A204.1 (cell line): ENCODE results near the gene MSMP.

Source experiments
- FAIRE-seq: peaks from 2 replicates; lab custom pipeline; 2012; peaks lifted over from hg19 to GRCh38; lab: Jason Lieb, UNC

The MSMP gene

GRCh38 chr9:35754264-35754663 is at the start of gene MSMP:
Gene MSMP, minus strand, starts transcription at chr9:35754276. Its CDS starts 147 bp downstream, at chr9:35754129.
- FAIRE-seq = no peak

DNA sequence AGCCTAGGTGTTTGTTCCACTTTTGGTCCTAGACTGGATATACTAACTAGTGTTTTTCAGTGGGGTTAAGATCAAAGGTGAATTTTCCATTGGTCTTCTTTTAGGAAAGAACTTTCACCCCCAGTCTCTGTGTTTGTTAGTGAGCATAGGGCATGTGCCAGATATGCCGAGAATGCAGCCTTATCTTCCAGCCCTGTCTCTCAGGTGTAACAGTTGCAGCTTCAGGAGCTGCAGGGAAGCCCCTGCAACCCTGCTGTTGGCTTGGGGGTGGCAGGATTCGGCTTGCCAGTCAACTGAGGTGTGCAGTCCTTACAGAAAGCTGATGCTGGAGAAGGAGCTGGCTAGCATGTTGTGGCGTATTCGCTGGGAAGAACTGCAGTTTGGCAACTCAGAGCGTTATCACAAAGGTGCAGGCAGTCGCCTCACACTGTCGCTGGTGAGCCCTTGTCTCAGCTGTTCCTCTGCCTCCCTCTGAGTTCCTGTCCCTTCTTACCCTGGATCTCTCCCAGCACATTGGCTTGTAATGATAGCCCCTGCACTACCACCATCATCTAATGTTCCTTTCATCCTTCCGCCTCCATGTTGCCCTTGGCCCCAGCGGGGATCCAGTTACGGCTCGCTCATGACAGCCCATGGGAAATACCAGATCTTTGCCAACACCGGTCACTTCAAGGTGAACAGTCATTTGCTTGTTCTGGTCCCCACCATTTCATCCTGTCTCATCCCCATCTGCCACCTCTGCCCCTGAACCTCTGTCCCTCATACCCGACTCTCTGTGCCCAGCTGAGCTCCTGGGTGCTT is 47.5 kb upstream of the MSMP start:
- FAIRE-seq = no peak

DNA sequence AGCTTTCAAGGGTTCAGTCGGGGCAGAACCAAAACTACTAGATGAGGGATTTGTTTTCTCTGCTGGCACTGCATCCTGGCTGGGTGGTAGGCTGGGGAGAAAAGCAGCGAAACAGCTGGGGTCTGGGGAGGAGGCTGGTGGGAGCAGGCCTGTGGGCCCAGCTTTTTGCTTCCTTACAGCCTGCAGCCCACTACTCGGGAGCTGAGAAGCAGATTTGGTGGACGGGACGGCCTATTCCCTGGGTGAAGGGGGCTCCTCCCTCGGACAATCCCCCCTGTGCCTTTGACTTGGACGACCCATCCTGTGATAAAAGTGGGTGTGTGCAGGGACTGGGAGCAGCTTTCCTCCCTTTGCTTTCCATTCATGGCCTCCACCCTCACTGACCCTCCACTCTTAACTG is 46.5 kb upstream of the MSMP start:
- FAIRE-seq = no peak

DNA sequence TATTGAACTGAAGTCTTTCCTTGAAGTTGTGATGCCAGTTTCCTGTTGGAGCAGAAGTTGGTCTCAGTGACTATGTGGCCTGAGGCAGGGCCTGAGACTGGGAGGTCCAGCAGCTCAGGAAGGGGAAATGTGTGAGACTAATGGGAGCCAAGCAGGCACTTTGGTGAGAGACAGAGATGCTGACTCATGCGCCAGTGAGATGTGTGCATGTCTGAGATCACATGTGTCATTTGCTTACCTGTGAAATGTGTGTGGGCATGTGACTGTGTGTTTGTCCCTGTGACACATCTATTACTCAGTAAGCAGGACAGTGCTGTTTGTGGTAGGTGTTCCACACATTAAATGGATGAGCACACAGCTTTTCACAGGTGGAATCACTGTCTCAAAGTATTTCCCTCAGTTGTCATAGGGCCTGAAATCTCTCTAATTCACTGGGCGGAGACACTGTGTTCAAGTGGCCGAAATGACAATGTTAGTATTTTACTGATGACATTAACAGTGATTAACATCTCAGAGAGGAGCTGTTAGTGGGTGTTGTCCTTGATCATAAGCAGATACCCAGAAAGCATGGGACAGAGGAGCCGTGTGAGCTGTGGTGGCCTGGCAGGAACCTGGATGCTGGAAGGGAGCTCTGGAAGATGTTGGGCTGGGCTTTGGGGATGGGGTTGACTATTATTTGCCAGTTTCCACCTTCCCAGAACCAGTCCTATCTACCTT is 44.7 kb upstream of the MSMP start:
- FAIRE-seq = no peak

DNA sequence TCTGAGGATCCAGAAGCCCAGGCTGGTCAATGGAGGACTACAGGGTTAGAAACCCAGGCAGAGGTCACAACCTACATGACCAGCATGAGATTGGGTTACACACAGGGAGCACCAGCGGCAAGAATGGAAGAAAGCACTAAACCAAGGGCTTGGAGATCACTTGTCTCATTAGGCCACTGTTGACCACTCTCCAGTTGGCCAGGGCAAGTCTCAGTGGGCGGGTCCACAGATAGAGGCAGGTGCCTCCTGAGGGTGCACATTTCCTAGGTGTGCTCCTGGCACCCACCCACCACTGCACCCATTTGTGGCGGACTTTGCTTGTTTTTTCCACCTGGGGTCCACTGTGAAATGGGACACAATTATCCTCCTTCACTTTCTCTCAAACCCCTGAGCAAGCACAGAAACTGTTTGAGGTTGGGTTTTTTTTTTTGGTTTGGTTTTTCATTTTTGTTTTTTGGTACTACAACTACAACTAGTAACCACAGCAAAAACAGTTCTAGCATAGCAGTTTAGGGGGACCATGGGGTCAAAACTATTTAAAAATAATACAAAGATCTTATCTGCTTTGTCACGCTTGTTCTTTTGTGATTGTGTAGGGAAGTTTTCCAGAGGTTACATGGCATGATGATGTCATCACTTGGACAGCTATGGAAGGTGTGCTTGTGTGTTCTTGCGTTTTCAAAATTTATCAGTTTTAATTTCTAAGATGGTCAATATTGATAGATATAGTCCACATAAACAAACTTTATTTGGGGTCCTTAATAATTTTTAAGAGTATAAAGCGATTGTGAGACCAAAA is 43.4 kb upstream of the MSMP start:
- FAIRE-seq = no peak

GRCh38 chr9:35795695-35796094 is 41.6 kb upstream of the MSMP start:
- FAIRE-seq = no peak

DNA sequence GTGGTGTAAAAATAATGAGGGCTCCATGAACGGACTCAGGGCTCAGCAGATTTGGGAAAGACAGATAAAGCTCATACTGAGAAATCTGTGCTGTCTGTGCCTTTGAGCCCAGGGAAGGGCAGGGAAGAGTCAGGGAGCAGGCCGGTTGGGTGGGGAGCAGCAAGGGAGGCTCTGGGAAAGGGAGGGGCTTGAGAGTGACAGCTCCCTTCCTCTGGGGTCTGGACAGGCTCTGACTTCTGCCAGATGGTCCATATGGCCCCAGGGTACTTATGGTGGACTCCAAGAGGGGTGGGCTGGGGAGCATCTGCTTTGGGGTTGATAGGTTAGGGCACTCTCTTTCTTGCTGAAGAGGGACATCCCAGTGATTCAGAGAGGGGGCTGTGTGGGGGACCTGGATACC is 39.4 kb upstream of the MSMP start:
- FAIRE-seq = no peak

- no peak for FAIRE-seq
Measured at GRCh38 chr9:35792826-35793225, 38.8 kb upstream of the MSMP start.

- FAIRE-seq = no peak
Measured at GRCh38 chr9:35792024-35792813, 38.1 kb upstream of the MSMP start.

DNA sequence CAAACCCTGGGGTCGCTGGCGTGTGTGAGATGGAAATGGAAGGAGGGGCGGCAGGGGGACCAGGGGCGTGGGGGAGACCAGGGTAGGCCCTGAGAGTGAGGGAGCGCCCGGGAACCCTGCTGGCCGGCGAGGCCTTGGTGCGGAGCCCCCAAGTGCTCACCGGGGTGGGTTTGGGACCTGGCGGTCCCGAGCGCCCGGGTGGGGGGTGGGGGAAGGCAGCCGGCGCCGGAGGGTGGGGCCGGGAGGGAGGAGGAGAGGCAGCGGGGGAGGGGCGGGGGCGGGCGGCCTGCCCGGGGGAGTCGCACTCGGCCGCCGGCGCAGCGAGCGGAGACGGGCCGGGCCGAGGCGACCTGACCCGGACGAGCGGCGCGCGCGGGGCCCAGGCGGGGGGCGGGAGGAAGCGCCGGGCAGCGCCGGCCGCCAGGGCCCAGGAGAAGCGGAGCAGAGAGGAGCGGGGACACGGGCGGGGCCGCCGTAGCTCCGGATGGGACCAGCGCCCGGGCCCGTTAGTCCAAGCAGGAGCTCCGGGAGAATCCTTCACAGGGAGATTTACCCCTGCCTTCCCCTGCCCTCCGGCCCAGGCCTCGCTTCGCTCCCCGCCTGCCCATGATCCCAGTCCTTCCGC is 37.3 kb upstream of the MSMP start, which contains the start of gene NPR2:
TSS of gene NPR2 (plus strand) at position 295 of the 625 bp plus-strand sequence. CDS start 818 bp downstream, outside the sequence.
- no peak for FAIRE-seq

DNA sequence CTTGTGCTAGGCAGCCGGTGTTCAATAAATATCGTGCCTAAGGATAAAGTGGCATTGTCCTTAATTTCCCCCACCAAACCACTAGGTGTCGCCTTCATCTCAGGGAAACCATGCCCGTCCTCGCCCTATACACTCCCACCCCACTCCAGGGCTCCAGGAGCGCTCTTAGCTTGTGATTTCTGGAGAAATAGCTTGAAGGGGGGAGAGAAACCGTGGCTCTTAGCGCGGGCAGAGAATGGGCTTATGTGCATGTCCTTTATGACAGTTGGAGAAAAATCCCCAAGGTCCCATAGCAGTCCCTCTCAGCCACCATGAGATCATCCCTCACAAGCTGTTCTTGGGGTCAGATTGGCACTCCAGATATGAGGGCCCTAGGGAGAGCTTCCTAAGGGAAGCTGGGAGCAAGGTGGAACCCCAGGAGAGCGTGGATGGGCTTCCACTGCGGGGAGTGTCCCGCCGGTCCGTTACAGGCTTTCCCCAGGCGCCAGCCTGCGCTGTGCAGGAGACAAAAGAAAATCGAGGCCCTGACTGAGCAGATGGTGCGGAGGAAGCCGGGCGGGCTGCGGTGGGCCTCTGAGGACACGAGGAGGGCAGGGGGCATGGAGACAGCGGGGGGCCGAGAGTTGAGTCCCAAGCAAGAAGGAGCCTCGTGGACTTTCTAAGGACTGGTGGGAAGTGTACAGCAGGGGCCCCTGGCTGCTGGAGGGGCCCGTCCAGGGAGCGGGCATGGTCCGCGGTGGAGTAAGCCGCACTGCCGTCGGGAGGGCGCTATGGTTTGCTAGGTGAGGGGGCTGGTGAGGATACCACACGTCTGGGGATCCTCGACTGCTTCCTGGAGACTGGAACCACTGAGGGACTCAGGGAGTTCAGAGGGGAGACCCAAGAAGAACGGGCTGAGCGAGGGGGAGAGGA is 36.6 kb upstream of the MSMP start:
- peak; percentile 95 for FAIRE-seq

- no peak for FAIRE-seq
Measured at GRCh38 chr9:35790025-35790384, 35.9 kb upstream of the MSMP start.

GRCh38 chr9:35789541-35789940 is 35.5 kb upstream of the MSMP start:
- FAIRE-seq = no peak

DNA sequence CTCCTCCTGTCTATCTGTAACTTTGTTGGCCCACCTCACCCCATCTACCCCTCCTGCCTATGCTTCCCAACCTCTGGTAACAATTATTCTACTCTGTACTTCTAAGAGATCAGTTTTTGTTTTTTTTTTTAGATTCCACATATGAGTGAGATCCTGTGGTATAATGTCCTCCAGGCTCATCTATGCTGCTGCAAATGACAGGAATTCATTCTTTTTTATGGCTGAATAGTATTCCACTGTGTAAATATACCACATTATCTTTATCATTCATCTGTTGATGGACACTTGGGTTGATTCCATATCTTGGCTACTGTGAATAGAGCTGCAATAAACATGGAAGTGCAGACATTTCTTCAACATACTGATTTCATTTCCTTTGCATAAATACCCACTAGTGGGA is 29.3 kb upstream of the MSMP start:
- FAIRE-seq = no peak

- no peak for FAIRE-seq
Measured at GRCh38 chr9:35781066-35781465, 27.0 kb upstream of the MSMP start.

DNA sequence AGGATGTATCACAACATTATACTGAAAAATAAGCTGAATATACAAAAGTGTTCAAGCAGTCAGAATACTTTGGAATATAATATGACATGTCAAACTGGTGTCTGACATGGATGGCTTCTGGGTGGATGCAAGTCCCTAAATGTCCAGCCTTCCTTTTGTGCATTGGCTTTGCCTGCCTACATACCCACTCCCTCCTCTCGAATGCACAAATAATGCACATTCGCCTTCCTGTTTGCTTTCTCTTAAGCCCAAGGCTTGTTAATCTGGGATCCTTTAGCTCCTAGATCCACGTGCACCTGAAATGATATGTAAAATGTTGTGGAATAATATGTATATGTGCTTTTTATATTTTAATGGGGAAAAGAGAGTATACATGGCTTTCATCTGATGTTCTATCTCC is 24.4 kb upstream of the MSMP start:
- no peak for FAIRE-seq

DNA sequence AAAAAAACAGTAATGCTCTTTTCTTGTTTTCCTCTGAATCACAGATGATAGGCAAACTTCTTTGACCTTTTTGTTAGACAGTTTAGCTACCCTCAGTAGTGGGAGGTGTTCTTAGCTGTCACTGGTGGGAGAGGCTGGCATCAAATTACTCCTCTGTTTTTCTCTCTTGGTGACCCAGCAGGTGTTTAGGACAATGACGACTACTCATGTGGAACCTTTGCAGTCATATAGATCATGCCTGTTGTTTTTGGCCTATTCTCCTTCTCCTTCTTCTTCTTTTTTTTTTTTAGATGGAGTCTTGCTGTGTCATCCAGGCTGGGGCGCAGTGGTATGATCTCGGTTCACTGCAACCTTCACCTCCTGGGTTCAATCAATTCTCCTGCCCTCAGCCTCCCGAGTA is 21.9 kb upstream of the MSMP start:
- no peak for FAIRE-seq

GRCh38 chr9:35774907-35775635 is 21.0 kb upstream of the MSMP start:
- no peak for FAIRE-seq

GRCh38 chr9:35771943-35772342 is 17.9 kb upstream of the MSMP start:
- FAIRE-seq = no peak

DNA sequence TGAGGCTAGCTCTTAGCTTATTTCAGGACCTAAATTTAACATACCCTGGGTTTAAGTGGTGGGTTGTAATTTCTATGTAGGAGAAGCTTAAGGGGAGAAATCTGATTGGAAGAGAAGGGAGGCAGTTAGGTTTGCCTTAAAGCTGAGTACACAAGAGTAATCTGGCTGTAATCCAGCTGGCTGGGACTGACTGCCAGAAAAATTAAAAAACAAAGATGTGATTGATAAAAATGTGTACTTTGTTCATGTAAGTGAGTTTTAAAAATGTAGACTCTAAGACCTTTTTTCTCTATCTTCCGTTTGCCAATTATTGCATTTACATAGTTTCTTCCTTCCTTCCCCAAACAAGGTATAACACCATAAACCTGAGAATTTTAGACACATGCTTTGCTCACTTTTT is 17.5 kb upstream of the MSMP start:
- no peak for FAIRE-seq
